Small intestine (tissue), 7 donors: Measurements from ENCODE around the gene ENAM. TPM values are rescaled to one million over a fixed set of nuclear protein-coding genes. Genes with fewer than 3 reads are reported as not detected.
"Not testable (repeated sequence)": the region's sequence is repeated elsewhere in the genome, so short reads cannot be mapped to it uniquely, and the experiment has no call there.

Experiments
- DNase-seq, 2 donors: peaks; one replicate each; pipeline versions ENCODE4 v3.0.0 to v3.0.0-alpha.2; 2013
- FAIRE-seq: peaks from 2 replicates; lab custom pipeline; 2012; peaks lifted over from hg19 to GRCh38; lab: Jason Lieb, UNC
- H3K27ac ChIP-seq, 3 donors: one replicate each; pipeline ENCODE4 v1.5.1; 2013; ENCODE audit warnings: low read length in 2 of 3, mild to moderate bottlenecking in 2 of 3, control low read depth in 1 of 3, inconsistent platforms in 1 of 3, low read depth in 1 of 3, moderate library complexity in 1 of 3
- H3K27me3 ChIP-seq, 3 donors: one replicate each; pipeline ENCODE4 v1.6.1; 2013; ENCODE audit warnings: low read length in 3 of 3, inconsistent platforms in 1 of 3; ENCODE audit not compliant: control insufficient read depth in 3 of 3, insufficient read depth in 3 of 3
- H3K36me3 ChIP-seq, 3 donors: one replicate each; pipeline ENCODE4 v1.6.1; 2013; ENCODE audit warnings: low read length in 3 of 3, inconsistent platforms in 1 of 3, low read depth in 1 of 3, mild to moderate bottlenecking in 1 of 3, moderate library complexity in 1 of 3; ENCODE audit not compliant: control insufficient read depth in 3 of 3, insufficient read depth in 2 of 3
- H3K4me1 ChIP-seq, 3 donors: one replicate each; pipeline ENCODE4 v1.6.1; 2013; ENCODE audit warnings: low read length in 2 of 3, inconsistent platforms in 1 of 3, low read depth in 1 of 3, mild to moderate bottlenecking in 1 of 3, moderate library complexity in 1 of 3; ENCODE audit not compliant: control insufficient read depth in 3 of 3, insufficient read depth in 2 of 3
- H3K4me3 ChIP-seq, 3 donors: one replicate each; pipeline ENCODE4 v1.5.1; 2013; ENCODE audit warnings: low read length in 3 of 3, control low read depth in 1 of 3, inconsistent platforms in 1 of 3, low read depth in 1 of 3, mild to moderate bottlenecking in 1 of 3, moderate library complexity in 1 of 3
- H3K9me3 ChIP-seq, 2 donors: one replicate each; pipeline ENCODE4 v1.6.1; 2013; ENCODE audit warnings: low read depth in 1 of 2, low read length in 1 of 2; ENCODE audit not compliant: control insufficient read depth in 2 of 2, insufficient read depth in 1 of 2
- WGBS, 3 donors: extraction: QIAGEN DNeasy Blood & Tissue Kit; methylation state at CpG; one replicate each; pipeline ENCODE4 v1.1.7; 2013; 5-methylcytosine and 5-hydroxymethylcytosine counted together
- polyA plus RNA-seq, 4 donors: library from polyadenylated mRNA; stranded (reverse) in 3 of 4; unstranded in 1 of 4; fragments of 200-250 nt in 3 of 4; fragments of 120-200 nt in 1 of 4; gene quantifications; one replicate each; pipeline versions ENCODE4 v1.2.1 to v1.2.3, GENCODE V29; 2013
- donor health status: healthy with polysubstance abuse.
- donor health status: control.
- donor health status: control.
- donor health status: Bipolar disorder and iron deficiency.
- donor health status: healthy.

The ENAM gene
- polyA plus RNA-seq, 4 donors: under 0.01 to 4.5 (median 0.04) TPM; not detected in 1

DNA sequence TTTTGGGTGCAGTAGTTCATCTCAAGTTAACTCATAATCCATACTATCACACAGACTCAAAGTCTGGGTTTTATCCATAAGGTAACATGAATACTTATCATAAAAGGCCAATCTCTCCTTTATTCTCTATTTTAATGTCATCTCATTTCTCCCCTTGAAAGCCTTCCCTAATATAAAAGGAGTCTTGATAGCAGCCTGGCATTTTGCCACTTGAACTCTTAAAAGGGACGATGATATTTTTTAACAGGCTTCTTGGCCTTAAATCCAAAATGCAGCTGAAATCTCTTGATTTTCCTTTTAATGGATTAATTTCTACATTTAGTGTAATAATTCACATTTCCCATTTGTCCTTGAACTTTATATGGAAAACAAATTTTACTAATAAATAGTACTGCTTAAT lies 46.2 kb downstream of the ENAM start:
- DNase-seq: no peak
- Histone ChIP-seq H3K36me3 (no peaks in the 10 kb centered on the region), H3K27ac (no peak overlapping the region), H3K9me3 (no peaks in the 10 kb centered on the region), H3K4me1 (no peaks in the 10 kb centered on the region), H3K4me3 (no peak overlapping the region), H3K27me3 (no peaks in the 10 kb centered on the region)
- no peak for FAIRE-seq
- 51 to 67% (median 51%) methylated on average over 1 of the region's 1 CpG for WGBS, 3 donors

DNA sequence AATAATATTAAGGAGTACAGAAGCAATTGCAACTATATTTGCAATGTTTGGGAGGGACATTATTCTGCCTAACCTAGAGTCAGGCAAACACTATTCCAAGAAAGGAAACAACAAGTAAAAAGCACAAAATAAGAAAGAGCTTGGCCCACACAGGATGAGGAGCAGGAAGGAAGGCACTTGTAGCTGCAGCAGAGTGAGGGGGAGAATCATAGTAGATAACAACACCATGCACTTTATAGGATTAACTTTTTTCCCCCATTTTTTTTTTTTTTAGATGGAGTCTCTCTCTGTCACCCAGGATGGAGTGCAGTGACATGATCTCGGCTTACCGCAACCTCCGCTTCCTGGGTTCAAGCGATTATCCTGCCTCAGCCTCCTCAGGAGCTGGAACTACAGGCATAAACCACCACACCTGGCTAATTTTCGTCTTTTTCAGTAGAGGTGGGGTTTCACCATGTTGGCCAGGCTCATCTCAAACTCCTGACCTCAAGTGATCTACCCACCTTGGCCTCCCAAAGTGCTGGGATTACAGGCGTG lies 48.1 kb downstream of the ENAM start:
- FAIRE-seq (no peak), DNase-seq (no peak)
- peak overlapping the region in 1 of 3 donors; percentile 40 for H3K27ac ChIP-seq
- no peak overlapping the region for H3K4me3 ChIP-seq
- WGBS, 3 donors: 88 to 90% (median 88%) methylated on average over 6 of the region's 6 CpGs
- no peaks in the 10 kb centered on the region for H3K27me3 ChIP-seq
- H3K4me1 ChIP-seq: no peaks in the 10 kb centered on the region
- no peaks in the 10 kb centered on the region for H3K9me3 ChIP-seq
- H3K36me3 ChIP-seq: no peaks in the 10 kb centered on the region

DNA sequence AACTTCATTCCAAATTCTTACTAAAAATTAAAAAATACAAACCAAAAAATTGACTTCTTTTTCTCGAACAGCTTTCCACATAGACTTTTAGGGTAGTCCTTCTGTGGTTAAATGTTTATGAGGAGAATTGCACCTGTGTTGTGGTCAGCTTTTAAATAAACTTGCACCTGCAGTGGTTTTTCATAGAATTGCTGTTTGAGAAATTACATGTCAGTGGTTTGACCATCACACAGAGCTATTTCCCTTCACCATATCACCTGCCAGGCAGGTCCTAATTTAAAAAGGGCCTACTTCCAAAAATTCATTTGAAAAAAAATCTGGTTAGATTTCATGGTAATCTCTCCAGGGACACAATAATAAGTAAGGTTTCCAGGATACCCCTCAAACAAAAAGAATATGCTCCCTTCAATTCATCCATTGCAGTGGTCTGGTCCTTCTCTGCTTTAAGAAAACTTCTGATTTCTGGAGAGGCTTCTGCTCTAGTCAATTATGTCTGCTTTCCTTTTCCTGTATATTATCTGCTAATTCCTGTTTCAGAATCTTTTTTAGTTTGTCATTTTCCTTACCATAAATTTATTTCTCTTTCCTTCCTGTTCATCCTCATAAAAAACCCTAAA lies 49.9 kb downstream of the ENAM start:
- Histone ChIP-seq H3K36me3 (no peaks in the 10 kb centered on the region), H3K4me3 (no peak overlapping the region), H3K4me1 (no peaks in the 10 kb centered on the region), H3K9me3 (no peaks in the 10 kb centered on the region), H3K27me3 (no peaks in the 10 kb centered on the region), H3K27ac (no peak overlapping the region)
- DNase-seq: no peak
- WGBS, 3 donors: 73 to 85% (median 75%) methylated on average over 1 of the region's 1 CpG
- FAIRE-seq: no peak

DNA sequence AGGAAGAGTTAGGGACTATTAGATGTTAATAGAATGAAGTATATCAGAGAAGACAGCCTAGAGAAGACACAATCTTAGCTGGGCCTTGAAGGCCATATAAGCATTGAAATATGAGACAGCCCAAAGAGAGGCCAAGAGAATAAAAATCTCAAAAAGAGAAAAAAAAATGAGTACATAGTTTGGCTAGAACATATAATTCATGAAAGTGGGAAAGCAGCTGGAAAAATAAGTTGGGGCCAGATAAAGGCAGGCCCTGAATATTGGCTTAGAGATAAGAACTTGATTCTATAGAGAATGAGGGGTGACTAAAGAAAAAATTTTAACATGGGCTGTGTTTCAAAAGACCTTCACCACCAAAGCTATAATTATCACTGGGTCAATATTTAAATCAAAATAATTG lies 52.4 kb downstream of the ENAM start:
- FAIRE-seq (no peak), DNase-seq (no peak)
- H3K4me3 ChIP-seq: no peak overlapping the region
- no peak overlapping the region for H3K27ac ChIP-seq
- no peaks in the 10 kb centered on the region for H3K27me3 ChIP-seq
- H3K4me1 ChIP-seq: no peaks in the 10 kb centered on the region
- no peaks in the 10 kb centered on the region for H3K9me3 ChIP-seq
- H3K36me3 ChIP-seq: no peaks in the 10 kb centered on the region

DNA sequence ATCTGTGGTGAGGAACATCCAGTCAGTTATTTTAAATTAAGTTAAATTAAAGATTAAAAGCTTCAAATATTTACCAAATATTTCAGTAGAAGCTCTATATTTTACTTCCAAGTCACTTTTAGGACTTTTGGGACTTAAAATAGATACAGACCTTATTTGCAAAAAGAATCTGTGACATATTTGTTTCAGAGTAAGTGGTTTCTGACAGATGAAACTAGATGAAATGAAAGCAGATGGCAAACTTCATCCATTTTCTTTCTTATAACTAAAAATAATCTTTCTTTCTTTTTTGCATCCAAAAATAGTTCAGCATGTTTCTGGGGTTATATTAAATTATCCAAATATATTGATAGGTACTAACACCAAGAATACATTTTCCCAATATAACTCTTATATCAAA lies 53.2 kb downstream of the ENAM start:
- FAIRE-seq (peak; percentile 84), DNase-seq (no peak)
- H3K27me3 ChIP-seq: no peaks in the 10 kb centered on the region
- no peaks in the 10 kb centered on the region for H3K9me3 ChIP-seq
- no peaks in the 10 kb centered on the region for H3K36me3 ChIP-seq
- H3K27ac ChIP-seq: no peak overlapping the region
- H3K4me3 ChIP-seq: no peak overlapping the region
- H3K4me1 ChIP-seq: no peaks in the 10 kb centered on the region

DNA sequence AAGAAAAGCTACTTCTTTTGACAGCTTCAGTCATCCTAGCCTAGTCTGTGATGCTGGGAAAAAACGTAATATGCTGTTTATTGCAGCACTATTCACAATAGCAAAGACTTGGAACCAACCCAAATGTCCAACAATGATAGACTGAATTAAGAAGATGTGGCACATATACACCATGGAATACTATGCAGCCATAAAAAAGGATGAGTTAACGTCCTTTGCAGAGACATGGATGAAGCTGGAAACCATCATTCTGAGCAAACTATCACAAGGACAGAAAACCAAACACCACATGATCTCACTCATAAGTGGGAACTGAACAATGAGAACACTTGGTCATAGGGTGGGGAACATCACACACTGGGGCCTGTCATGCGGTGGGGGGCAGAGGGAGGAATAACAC lies 53.6 kb downstream of the ENAM start:
- H3K9me3 ChIP-seq, H3K27me3 ChIP-seq, H3K27ac ChIP-seq, H3K4me1 ChIP-seq, DNase-seq, H3K36me3 ChIP-seq, FAIRE-seq, H3K4me3 ChIP-seq: not testable (repeated sequence)
- 73 to 80% (median 78%) methylated on average over 3 of the region's 3 CpGs for WGBS, 3 donors

DNA sequence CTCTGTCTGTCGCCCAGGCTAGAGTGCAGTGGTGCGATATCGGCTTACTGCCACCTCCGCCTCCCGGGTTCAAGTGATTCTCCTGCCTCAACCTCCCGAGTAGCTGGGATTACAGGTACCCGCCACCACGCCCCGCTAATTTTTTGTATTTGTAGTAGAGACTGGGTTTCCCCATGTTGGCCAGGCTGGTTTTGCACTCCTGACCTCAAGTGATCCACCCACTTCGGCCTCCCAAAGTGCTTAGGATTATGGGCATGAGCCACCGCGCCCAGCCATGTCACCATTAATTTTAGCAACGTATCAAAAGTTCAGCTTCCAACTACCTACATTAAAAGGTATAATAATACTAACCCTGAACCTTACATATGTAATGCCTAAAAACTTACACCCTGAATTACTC lies 58.8 kb downstream of the ENAM start:
- H3K9me3 ChIP-seq: no peaks in the 10 kb centered on the region
- no peak for DNase-seq

DNA sequence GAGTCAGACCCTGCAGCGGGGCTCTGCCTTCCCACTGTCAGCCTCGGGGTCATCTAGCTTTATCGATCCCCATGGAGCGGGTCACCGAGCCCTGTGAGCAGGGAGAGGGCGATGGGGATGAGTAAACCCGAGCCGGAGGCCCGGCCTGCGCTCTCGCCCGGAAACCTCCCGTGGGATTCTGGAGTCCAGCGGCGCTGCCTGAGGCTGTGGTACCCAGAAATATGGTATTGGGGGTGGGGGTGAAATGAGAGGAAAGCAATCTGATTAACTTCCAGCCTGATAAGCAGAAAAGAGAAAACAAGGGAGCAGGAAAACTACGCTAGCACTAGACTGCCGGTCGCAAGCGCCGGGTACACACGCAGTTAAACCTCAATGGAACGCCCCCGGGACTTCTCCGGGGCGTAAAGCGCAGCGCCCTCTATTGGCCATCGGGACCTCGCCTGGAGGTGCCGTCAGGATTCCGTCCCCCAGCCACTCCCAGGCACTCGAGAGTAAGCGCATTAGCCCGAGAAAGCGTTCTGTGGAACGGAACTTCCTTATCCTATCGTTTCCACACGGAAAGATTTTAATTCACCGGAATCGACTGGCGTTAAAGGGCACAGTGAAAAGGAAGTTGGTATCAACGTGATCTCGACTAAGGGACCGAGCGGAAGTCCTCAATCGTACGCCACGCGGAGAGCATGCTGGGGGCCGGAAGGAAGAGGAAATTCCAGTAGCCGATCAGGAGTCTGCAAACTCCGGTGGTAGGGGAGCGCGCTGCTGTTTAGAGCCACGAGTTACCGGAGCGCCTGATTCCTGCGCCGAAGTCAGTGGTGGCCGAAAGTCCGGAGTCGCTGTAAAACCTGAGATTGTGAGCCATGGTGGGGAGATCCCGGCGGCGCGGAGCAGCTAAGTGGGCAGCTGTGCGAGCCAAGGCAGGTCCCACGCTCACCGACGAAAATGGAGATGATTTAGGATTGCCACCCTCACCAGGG lies 59.6 kb downstream of the ENAM start, which contains the start of gene UTP3:
UTP3 (plus strand) TSS at position 712 of the 974 bp plus-strand sequence; CDS start at position 858, 146 bp downstream.
- no peaks in the 10 kb centered on the region for H3K9me3 ChIP-seq
- DNase-seq (peak; percentile 99), FAIRE-seq (no peak)
- peak within 1 kb of the TSS; percentile 93 to 98 (median 97) for H3K27ac ChIP-seq
- no peaks in the 10 kb centered on the region for H3K27me3 ChIP-seq
- peaks cover 0 to 11% (median 8%) of the 10 kb centered on the region in 3 donors for H3K4me1 ChIP-seq
- WGBS, 3 donors: 0% methylated on average over 70 of the region's 70 CpGs
- H3K4me3 ChIP-seq: peak within 1 kb of the TSS; percentile 46 to 92 (median 89)
- peaks cover 0 to 3% (median 0%) of the 10 kb centered on the region in 3 donors for H3K36me3 ChIP-seq

More for the DNA sequence above, 58.8 kb downstream of the ENAM start:
- Histone ChIP-seq H3K36me3 (peaks cover 0 to 3% (median 0%) of the 10 kb centered on the region in 3 donors), H3K27me3 (no peaks in the 10 kb centered on the region), H3K4me1 (peaks cover 0 to 11% (median 8%) of the 10 kb centered on the region in 3 donors), H3K27ac (peak overlapping the region; percentile 93 to 98 (median 97)), H3K4me3 (peak overlapping the region; percentile 32 to 92 (median 89))
- WGBS, 3 donors: 56 to 60% (median 58%) methylated on average over 13 of the region's 13 CpGs
- no peak for FAIRE-seq
